H1 (cell line): Measurements from ENCODE around the gene IL1RAP. TPM values are rescaled to one million over a fixed set of nuclear protein-coding genes. Genes with fewer than 3 reads are reported as not detected.

Source experiments
- CTCF ChIA-PET: fragments of 300-600 bp; sonication (Branson Sonifier 250); formaldehyde crosslinking; loops from one replicate; lab custom pipeline; 2021; ENCODE audit not compliant: partially characterized antibody; lab: Charles Lee
- POLR2A ChIA-PET: fragments of 300-600 bp; sonication (Branson Sonifier 250); formaldehyde crosslinking; loops from one replicate; lab custom pipeline; 2021; ENCODE audit warnings: inconsistent platforms; ENCODE audit not compliant: partially characterized antibody; lab: Charles Lee
- DNase-seq, 2 experiments: peaks; one replicate each; pipeline versions ENCODE4 v3.0.0 to v3.0.0-alpha.2; 2010 to 2022; ENCODE audit warnings: low spot score in 2 of 2, low read depth in 1 of 2, mixed read lengths in 1 of 2
- FAIRE-seq: peaks from 2 replicates; lab custom pipeline; 2011; peaks lifted over from hg19 to GRCh38; lab: Jason Lieb, UNC
- H2AFZ ChIP-seq: 2 replicates; pipeline ENCODE4 v1.8.1; 2012; ENCODE audit warnings: low read length, inconsistent platforms
- H2AK5ac ChIP-seq: 2 replicates; pipeline ENCODE4 v1.6.1; 2013; ENCODE audit warnings: low read depth, low read length
- H2BK120ac ChIP-seq: replicated peaks from 2 replicates; pipeline ENCODE3; 2013; ENCODE audit warnings: low read depth, low read length, inconsistent platforms
- H2BK12ac ChIP-seq: 2 replicates; pipeline ENCODE4 v1.6.1; 2013; ENCODE audit warnings: low read depth, low read length
- H2BK15ac ChIP-seq: 2 replicates; pipeline ENCODE4 v1.6.1; 2013; ENCODE audit warnings: low read length
- H2BK20ac ChIP-seq: 2 replicates; pipeline ENCODE4 v1.6.1; 2013; ENCODE audit warnings: low read length
- H2BK5ac ChIP-seq: 2 replicates; pipeline ENCODE4 v1.6.1; 2013; ENCODE audit warnings: low read depth, low read length
- H3K14ac ChIP-seq: 2 replicates; pipeline ENCODE4 v1.6.1; 2013; ENCODE audit warnings: inconsistent platforms; ENCODE audit not compliant: insufficient read length
- H3K18ac ChIP-seq: 2 replicates; pipeline ENCODE4 v1.6.1; 2013; ENCODE audit warnings: low read length; ENCODE audit errors: extremely low read depth
- H3K23ac ChIP-seq: 2 replicates; pipeline ENCODE4 v1.6.1; 2013; ENCODE audit warnings: inconsistent platforms; ENCODE audit not compliant: insufficient read length
- H3K23me2 ChIP-seq: 2 replicates; pipeline ENCODE4 v1.6.1; 2013; ENCODE audit warnings: low read depth, low read length
- H3K27ac ChIP-seq: 2 replicates; pipeline ENCODE4 v1.6.1; 2011; ENCODE audit warnings: low read depth, low read length, inconsistent platforms
- H3K27me3 ChIP-seq, 4 experiments: replicated peaks in 1 of 4; 1 replicate in 1 of 4; 2 replicates in 3 of 4; pipeline versions ENCODE4 v1.6.1 to v1.8.1; 2011 to 2013; ENCODE audit warnings: low read length in 3 of 4, mild to moderate bottlenecking in 3 of 4, inconsistent platforms in 2 of 4, mixed read lengths in 2 of 4, moderate library complexity in 1 of 4; ENCODE audit not compliant: control insufficient read depth in 3 of 4, insufficient read depth in 3 of 4; ENCODE audit errors: extremely low read depth in 1 of 4
- H3K36me3 ChIP-seq, 4 experiments: 2 replicates each; pipeline versions ENCODE4 v1.6.1 to v1.8.1; 2011 to 2013; ENCODE audit warnings: mild to moderate bottlenecking in 4 of 4, low read length in 3 of 4, moderate library complexity in 2 of 4, control low read depth in 1 of 4, inconsistent platforms in 1 of 4; ENCODE audit not compliant: insufficient read depth in 4 of 4, control insufficient read depth in 2 of 4
- H3K4ac ChIP-seq: replicated peaks from 2 replicates; pipeline ENCODE3; 2013; ENCODE audit warnings: low read length, low read depth, mixed read lengths, inconsistent platforms; ENCODE audit not compliant: insufficient read length
- H3K4me1 ChIP-seq, 4 experiments: replicated peaks in 1 of 4; 1 replicate in 1 of 4; 2 replicates in 3 of 4; pipeline versions ENCODE4 v1.6.1 to v1.8.1; 2011 to 2013; ENCODE audit warnings: low read length in 3 of 4, inconsistent platforms in 2 of 4, mixed read lengths in 1 of 4; ENCODE audit not compliant: insufficient read depth in 4 of 4, control insufficient read depth in 3 of 4
- H3K4me2 ChIP-seq, 2 experiments: 2 replicates each; pipeline versions ENCODE4 v1.6.1 to v1.8.1; 2011 to 2013; ENCODE audit warnings: low read depth in 2 of 2, low read length in 2 of 2, control low read depth in 1 of 2, inconsistent platforms in 1 of 2, mild to moderate bottlenecking in 1 of 2; ENCODE audit not compliant: insufficient read depth in 1 of 2
- H3K4me3 ChIP-seq, 4 experiments: fragments of 200-600, 300-600 bp in 1 of 4; sonication (generic), shearing (Covaris generic), sonication (Bioruptor Twin) in 1 of 4; 2 replicates each; pipeline versions ENCODE4 v1.5.1 to v1.8.1; 2011 to 2016; ENCODE audit warnings: low read length in 4 of 4, low read depth in 3 of 4, control low read depth in 2 of 4, inconsistent platforms in 2 of 4, mild to moderate bottlenecking in 2 of 4, mixed read lengths in 1 of 4, moderate library complexity in 1 of 4; ENCODE audit not compliant: insufficient read depth in 2 of 4; ENCODE audit errors: extremely low read depth in 1 of 4
- H3K56ac ChIP-seq: replicated peaks from 2 replicates; pipeline ENCODE3; 2013; ENCODE audit warnings: low read depth, mild to moderate bottlenecking, mixed read lengths, low read length, inconsistent platforms; ENCODE audit not compliant: insufficient read length
- H3K79me1 ChIP-seq: 2 replicates; pipeline ENCODE4 v1.6.1; 2013; ENCODE audit warnings: low read depth, low read length, control low read depth
- H3K79me2 ChIP-seq, 2 experiments: 2 replicates each; pipeline versions ENCODE4 v1.6.1 to v1.8.1; 2012 to 2013; ENCODE audit warnings: low read length in 2 of 2, mild to moderate bottlenecking in 2 of 2, inconsistent platforms in 1 of 2; ENCODE audit not compliant: insufficient read depth in 2 of 2, control insufficient read depth in 1 of 2
- H3K9ac ChIP-seq, 4 experiments: replicated peaks in 1 of 4; 1 replicate in 1 of 4; 2 replicates in 3 of 4; pipeline versions ENCODE4 v1.6.1 to v1.8.1; 2011 to 2013; ENCODE audit warnings: low read depth in 3 of 4, low read length in 3 of 4, control low read depth in 2 of 4, mild to moderate bottlenecking in 2 of 4, moderate library complexity in 2 of 4, inconsistent platforms in 1 of 4; ENCODE audit errors: extremely low read depth in 1 of 4
- H3K9me3 ChIP-seq, 2 experiments: 2 replicates each; pipeline versions ENCODE4 v1.6.1 to v1.8.1; 2012 to 2013; ENCODE audit warnings: mild to moderate bottlenecking in 2 of 2, moderate library complexity in 2 of 2, control low read depth in 1 of 2, inconsistent platforms in 1 of 2, low read depth in 1 of 2, low read length in 1 of 2, mixed read lengths in 1 of 2; ENCODE audit not compliant: insufficient read depth in 2 of 2
- H4K20me1 ChIP-seq, 2 experiments: replicated peaks in 1 of 2; 2 replicates each; pipeline versions ENCODE3 to v1.8.1; 2011 to 2013; ENCODE audit warnings: inconsistent platforms in 2 of 2, low read length in 2 of 2, mild to moderate bottlenecking in 1 of 2; ENCODE audit not compliant: insufficient read depth in 2 of 2, control insufficient read depth in 1 of 2
- H4K5ac ChIP-seq: 2 replicates; pipeline ENCODE4 v1.6.1; 2013; ENCODE audit warnings: low read length, low read depth, mixed read lengths, inconsistent platforms; ENCODE audit not compliant: insufficient read length
- H4K8ac ChIP-seq: 2 replicates; pipeline ENCODE4 v1.8.0; 2013; ENCODE audit warnings: mild to moderate bottlenecking, moderate library complexity, low read length, inconsistent platforms; ENCODE audit not compliant: insufficient read depth; ENCODE audit errors: extremely low read depth
- H4K91ac ChIP-seq: replicated peaks from 2 replicates; pipeline ENCODE3; 2013; ENCODE audit warnings: low read length, mixed read lengths, inconsistent platforms; ENCODE audit not compliant: insufficient read length
- FOSL1 ChIP-seq: IDR thresholded peaks from 2 replicates; pipeline ENCODE4 v1.6.1; 2011; ENCODE audit warnings: mild to moderate bottlenecking, low read depth, low read length, moderate library complexity; ENCODE audit not compliant: insufficient read depth
- KDM4A ChIP-seq: IDR thresholded peaks from one replicate; pipeline ENCODE4 v1.7.1; 2012; ENCODE audit warnings: low read depth, mild to moderate bottlenecking, moderate library complexity, low read length, inconsistent platforms; ENCODE audit not compliant: severe bottlenecking
- SAP30 ChIP-seq: fragments of 300-600 bp; sonication (generic); IDR thresholded peaks from 2 replicates; pipeline ENCODE4 v1.7.1; 2012; ENCODE audit warnings: low read length, moderate library complexity, mild to moderate bottlenecking, inconsistent platforms; ENCODE audit not compliant: insufficient read depth, insufficient replicate concordance
- SP1 ChIP-seq: IDR thresholded peaks from 2 replicates; pipeline ENCODE4 v1.6.1; 2011; ENCODE audit warnings: low read depth, low read length
- WGBS, 2 experiments: shearing (Covaris generic) in 1 of 2; methylation state at CpG; one replicate each; pipeline versions ENCODE4 v1.1.6 to v1.1.7; 2013 to 2015; ENCODE audit warnings: low lambda C conversion rate in 2 of 2, mixed read lengths in 2 of 2, inconsistent platforms in 1 of 2, low coverage in 1 of 2, missing lambda C conversion rate in 1 of 2; ENCODE audit not compliant: insufficient replicate concordance in 2 of 2, insufficient coverage in 1 of 2, insufficient read length in 1 of 2; ENCODE audit errors: extremely low coverage in 1 of 2, missing lambda C conversion rate in 1 of 2; 5-methylcytosine and 5-hydroxymethylcytosine counted together
- polyA plus RNA-seq, 7 experiments: library from polyadenylated mRNA; depleted of rRNA in 3 of 7; stranded (reverse) in 5 of 7; unstranded in 2 of 7; fragments of >200 nt in 5 of 7; fragments of 200-250 nt in 2 of 7; gene quantifications; 1 replicate in 5 of 7; 2 replicates in 1 of 7; 4 replicates in 1 of 7; pipeline versions ENCODE4 v1.2.1 to v1.2.3, GENCODE V29; 2011 to 2013; ENCODE audit warnings: missing spikeins in 2 of 7, mixed read lengths in 2 of 7
- total RNA-seq: library from RNA; stranded (reverse); fragmentation: NEBNext Ultra II Directional; extraction: Animal tissue kit (Norgen Biotek cat#: 25700); gene quantifications from 2 replicates; pipeline ENCODE4 v1.2.1, GENCODE V29; 2021
- TF ChIP-seq, protein P1 (sequence below): IDR thresholded peaks from 2 replicates; pipeline ENCODE4 v1.6.1; 2012; ENCODE audit warnings: inconsistent platforms

Gene IL1RAP
- total and polyA plus RNA-seq, 2 of the 8 experiments (the other 6 are each of a cell fraction or from before 2014, with no cell fraction given) = 2.4 to 3.9 TPM

DNA sequence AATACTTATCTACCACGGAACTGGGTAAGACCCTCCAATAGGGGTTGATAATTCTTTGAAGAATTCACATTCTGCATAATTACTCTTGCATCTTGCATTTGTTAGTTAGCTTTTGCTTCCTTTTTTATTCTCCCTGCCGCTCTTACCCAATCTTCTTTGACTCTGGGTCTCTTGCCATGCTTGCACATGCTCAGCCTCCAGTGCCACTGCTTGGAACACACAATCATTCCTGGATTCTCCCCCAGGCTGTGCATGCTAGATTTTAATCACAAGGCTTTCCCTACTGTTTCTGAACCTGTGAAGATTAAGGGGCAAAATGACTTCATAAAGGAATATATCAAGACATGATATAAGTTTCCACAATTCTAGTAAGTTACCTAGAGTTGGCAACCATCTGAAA is 133.1 kb downstream of the IL1RAP start:
- H3K4me2 ChIP-seq = no peak overlapping the region
- ChIA-PET POLR2A (no interaction called here), CTCF (no interaction called here)
- H3K9ac ChIP-seq = no peak overlapping the region
- FAIRE-seq (no peak), DNase-seq (no peak)
- H3K18ac ChIP-seq = no peak overlapping the region; the same call in 1 of the 2 replicates
- peaks cover 2 to 9% (median 3%) of the 10 kb centered on the region in 4 experiments; a peak in 3 of 7 replicates for H3K4me1 ChIP-seq
- H3K27ac ChIP-seq = no peak overlapping the region
- no peaks in the 10 kb centered on the region for H3K23me2 ChIP-seq
- H3K9me3 ChIP-seq = no peaks in the 10 kb centered on the region
- no peak overlapping the region for H2BK120ac ChIP-seq
- no peak overlapping the region for H2BK5ac ChIP-seq
- H3K23ac ChIP-seq = no peak overlapping the region
- no peaks in the 10 kb centered on the region for H3K79me2 ChIP-seq
- H3K4me3 ChIP-seq = no peak overlapping the region
- no peak overlapping the region for H4K8ac ChIP-seq
- H2BK20ac ChIP-seq = no peak overlapping the region
- H3K36me3 ChIP-seq = no peaks in the 10 kb centered on the region
- no peak overlapping the region for H2AFZ ChIP-seq
- no peak overlapping the region for H4K5ac ChIP-seq
- H4K91ac ChIP-seq = peak overlapping the region; percentile 66
- H2BK15ac ChIP-seq = no peak overlapping the region
- no peaks in the 10 kb centered on the region for H3K27me3 ChIP-seq
- WGBS, 2 experiments = 86% methylated on average over 2 of the region's 2 CpGs; no CpG with 5 or more reads in 1 of the 2 experiments
- H3K56ac ChIP-seq = no peak overlapping the region
- H2BK12ac ChIP-seq = no peak overlapping the region
- H3K4ac ChIP-seq = no peak overlapping the region
- H4K20me1 ChIP-seq = no peaks in the 10 kb centered on the region
- H3K79me1 ChIP-seq = no peaks in the 10 kb centered on the region
- H3K14ac ChIP-seq = no peak overlapping the region
- H2AK5ac ChIP-seq = no peak overlapping the region
- TF ChIP-seq SP1 (no peak), SAP30 (no peak), KDM4A (no peak), FOSL1 (no peak)
- TF ChIP-seq, protein P1, sequence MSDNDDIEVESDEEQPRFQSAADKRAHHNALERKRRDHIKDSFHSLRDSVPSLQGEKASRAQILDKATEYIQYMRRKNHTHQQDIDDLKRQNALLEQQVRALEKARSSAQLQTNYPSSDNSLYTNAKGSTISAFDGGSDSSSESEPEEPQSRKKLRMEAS = no peak
